Islet of Langerhans (tissue), 1 donor: ENCODE results near the gene RAD9A.

Experiments used
- FAIRE-seq: peaks from one replicate; lab custom pipeline; 2011; peaks lifted over from hg19 to GRCh38; lab: Jason Lieb, UNC

RAD9A gene

DNA sequence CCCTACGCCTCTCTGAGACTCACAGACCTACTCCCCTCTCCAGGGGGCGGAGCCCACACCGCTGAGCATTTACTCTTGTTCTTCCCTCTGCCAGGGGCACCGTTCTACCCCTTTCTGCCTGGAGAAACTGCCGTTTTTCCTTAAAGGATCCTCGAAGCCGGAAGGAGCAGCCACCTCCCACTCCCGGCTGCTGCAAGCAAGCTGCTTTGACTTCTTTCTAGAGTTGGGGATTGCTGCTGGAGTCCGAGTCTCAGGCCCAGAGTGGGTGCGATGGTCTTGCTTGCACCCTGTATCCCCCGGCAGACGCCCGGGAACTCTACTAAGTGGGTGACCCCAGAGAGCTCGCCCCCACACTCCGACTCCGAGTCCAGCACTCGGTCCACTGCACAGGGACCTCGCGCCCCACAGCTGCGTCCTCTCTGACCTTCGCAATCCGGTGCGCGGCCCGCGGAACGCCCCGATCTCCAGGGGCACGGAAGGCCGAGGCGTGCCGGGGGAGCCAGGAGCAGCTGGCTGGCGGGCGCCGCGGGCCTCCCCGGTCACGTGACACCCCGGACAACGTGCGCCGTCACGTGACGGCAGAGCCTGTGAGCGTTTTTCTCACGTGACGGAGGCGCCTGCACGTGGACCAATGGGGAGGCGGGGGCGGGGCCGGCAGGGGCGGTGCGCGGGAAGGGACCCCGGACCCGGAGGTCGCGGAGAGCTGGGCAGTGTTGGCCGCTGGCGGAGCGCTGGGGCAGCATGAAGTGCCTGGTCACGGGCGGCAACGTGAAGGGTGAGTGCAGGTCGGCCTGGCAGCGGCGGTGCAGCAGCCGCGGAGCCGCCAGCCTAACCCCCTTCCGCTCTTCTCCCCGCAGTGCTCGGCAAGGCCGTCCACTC, at the start of gene RAD9A:
RAD9A (plus strand) TSS at position 683 of the 879 bp plus-strand sequence; CDS start at position 742, 59 bp downstream.
- FAIRE-seq, result no peak

GRCh38 chr11:67344264-67344663, 47.5 kb upstream of the RAD9A start:
- FAIRE-seq, result no peak

- FAIRE-seq, result no peak
Observed at GRCh38 chr11:67345247-67345919, 46.4 kb upstream of the RAD9A start.

DNA sequence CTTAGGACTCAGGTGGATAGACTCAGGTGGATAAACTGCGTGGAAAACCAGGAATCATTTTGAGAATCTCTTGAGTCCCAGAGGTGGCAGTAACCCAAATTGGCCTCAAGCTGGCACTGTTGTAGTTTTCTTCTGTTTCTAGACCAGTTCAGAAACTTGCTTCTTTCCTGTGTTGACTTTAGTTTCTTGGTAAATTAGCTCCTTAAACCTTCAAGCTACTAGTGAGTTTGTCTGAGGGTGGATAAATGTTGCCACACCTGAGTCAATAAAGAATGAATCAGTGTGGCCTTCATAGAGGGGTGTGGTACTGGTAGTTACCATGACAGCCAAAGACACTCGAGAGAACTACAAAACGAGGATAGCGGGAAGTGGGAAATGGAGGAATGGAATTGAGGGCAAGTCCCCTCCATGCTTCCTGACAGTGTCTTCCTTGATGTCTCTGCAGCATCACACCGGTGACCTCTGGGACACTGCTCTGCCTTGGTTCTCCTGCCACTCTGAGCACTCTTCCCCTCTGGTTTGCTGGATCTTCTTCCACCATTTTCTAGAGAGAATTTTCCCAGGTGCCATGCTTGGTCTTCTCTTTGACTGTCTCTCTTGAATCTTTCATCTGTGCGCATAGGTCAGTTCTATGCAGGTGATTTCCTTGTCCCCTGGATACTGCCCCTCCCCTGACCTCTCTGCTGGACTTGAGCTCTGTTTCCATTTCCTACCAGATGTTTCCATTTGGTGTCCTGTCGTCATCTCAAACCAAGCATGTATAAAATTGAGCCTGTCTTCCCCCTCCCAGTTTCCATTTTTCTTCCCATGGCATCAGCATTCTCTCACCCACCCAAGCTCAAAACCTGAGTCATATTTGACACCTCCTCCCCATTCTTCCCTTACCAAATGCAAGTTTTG, 45.6 kb upstream of the RAD9A start:
- no peak for FAIRE-seq

DNA sequence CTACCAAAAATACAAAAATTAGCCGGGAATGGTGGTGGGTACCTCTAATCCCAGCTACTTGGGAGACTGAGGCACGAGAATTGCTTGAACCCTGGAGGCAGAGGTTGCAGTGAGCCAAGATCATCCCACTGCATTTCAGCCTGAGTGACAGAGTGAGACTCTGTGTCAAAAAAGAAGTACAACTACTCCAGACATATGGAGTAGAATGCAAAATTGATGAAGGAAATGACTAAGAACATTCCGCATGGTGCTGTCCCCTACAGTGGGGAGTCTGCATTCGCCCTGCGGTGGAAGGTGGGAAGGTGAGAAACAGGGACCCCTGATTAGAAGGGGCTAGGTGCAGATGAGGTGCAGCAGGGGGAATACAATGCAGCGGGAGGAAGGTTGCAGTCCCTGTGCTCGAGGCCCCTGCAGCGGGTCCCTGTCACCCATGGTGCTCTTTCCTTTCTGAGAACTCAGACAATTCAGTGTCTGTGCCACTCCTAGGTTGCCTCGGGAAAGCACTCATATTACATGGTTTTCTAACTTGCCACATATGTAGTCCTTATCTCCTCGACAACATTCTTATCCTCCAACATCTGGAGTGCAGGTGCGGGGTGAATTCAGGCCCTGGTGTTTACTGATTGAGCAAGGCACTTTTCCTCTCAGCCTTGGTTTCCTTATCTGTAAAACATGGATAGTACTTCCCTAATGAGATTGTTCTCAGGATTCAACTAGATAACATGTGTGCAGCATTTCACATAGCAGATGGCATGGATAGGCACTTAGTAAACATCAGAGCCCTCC, 43.6 kb upstream of the RAD9A start:
- no peak for FAIRE-seq

GRCh38 chr11:67349036-67349435, 42.8 kb upstream of the RAD9A start:
- no peak for FAIRE-seq

- FAIRE-seq, result no peak
Observed at GRCh38 chr11:67349457-67349856, 42.3 kb upstream of the RAD9A start.

GRCh38 chr11:67349928-67350465, 41.8 kb upstream of the RAD9A start:
- no peak for FAIRE-seq

- FAIRE-seq, result no peak
Observed at GRCh38 chr11:67351275-67352005, 40.3 kb upstream of the RAD9A start.

- FAIRE-seq, result no peak
Observed at GRCh38 chr11:67352546-67353316, 39.1 kb upstream of the RAD9A start.

GRCh38 chr11:67353317-67354074, 38.3 kb upstream of the RAD9A start, which contains the start of gene POLD4:
POLD4 (minus strand) TSS chr11:67353546; CDS start chr11:67353399, 147 bp downstream.
- FAIRE-seq, result no peak

- FAIRE-seq, result no peak
Observed at GRCh38 chr11:67354075-67355022, 37.4 kb upstream of the RAD9A start.

DNA sequence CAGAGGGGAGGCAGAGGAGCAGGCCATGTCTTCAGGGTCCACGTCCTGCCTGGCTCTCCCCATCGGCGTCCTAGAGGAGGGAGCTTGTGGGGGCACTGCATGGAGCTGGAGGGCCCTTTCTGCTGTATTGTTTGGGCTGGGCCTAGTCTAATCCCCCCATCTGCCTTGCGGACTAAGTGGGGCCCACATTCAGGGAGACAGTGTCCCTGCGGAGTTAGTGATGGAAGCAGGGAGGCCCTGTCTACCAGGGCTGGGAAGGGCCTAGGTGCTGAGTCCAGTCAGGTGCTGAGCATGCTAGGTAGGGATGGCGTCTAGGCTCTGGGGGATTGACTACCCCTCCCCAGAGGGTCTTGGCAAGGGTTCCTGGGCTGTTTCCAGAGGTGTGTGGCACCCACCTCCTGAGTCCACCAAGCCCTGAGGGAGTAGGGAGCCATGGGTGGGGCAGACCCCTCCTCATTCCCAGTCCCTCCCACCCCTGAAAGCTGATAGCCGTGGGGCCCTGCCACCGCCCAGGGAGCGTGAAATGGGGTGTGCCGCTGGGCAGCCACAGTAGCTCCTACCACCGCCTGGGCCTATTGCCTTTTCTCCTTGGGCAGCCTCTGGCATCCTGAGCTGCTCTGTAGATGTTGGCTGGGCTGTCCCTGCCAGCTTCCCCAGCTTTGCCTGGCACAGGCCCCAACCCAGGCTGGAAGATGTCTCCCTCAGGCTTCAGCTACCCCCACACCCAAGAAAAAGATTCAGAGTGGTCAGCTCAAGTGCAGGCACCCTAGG, 36.6 kb upstream of the RAD9A start:
- no peak for FAIRE-seq

GRCh38 chr11:67355794-67356386, 35.9 kb upstream of the RAD9A start:
- FAIRE-seq, result no peak

DNA sequence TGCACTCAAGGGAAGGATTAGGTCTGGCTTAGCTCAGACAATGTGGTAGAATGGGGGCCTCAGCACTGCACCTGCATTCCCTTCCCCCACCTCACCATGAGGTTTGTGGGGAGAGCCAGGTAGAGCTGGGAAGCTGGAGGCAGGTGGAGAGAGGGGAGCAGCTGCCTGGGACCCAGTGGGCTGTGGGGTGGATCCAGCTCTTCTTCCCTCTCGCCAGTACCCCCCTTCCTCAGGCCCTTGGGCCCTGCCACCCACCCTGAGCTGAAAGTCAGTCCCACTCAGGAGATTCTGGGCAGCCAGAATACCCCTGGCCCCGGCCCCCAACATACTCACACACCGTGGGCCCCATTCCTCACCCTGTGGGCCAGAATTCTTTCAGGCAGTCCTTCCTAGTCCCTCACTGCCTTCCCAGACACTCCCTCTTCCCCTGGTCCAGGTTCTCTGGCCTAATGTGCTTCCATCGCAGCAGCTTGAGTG, 35.4 kb upstream of the RAD9A start:
- FAIRE-seq, result no peak

- FAIRE-seq, result no peak
Observed at GRCh38 chr11:67356864-67357561, 34.8 kb upstream of the RAD9A start.
